Middle frontal gyrus (tissue), 1 donor: ENCODE results near the gene RCAN3.
A peak's percentile ranks its signal among the peaks of the same experiment; 100 is the strongest.
"Not testable (repeated sequence)": the region's sequence is repeated elsewhere in the genome, so short reads cannot be mapped to it uniquely, and the experiment has no call there.

ENCODE experiments used
- DNase-seq: peaks from one replicate; pipeline ENCODE4 v3.0.0-alpha.2; 2015; ENCODE audit warnings: low spot score; ENCODE audit errors: extremely low spot score

RCAN3 gene

DNA sequence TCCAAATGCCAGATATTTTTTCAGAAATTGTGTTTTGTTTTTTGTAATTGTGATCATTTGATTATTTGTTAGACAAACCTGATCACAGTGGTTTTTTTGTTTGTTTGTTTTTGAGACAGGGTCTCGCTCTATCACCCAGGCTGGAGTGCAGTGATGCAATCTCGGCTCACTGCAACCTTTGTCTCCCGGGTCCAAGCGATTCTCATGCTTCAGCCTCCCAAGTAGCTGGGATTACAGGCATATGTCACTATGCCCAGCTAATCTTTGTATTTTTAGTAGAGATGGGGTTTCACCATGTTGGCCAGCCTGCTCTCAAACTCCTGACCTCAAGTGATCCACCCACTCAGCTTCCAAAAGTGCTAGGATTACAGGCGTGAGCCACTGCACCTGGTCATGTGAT, 46.6 kb downstream of the RCAN3 start:
- DNase-seq: not testable (repeated sequence)

DNA sequence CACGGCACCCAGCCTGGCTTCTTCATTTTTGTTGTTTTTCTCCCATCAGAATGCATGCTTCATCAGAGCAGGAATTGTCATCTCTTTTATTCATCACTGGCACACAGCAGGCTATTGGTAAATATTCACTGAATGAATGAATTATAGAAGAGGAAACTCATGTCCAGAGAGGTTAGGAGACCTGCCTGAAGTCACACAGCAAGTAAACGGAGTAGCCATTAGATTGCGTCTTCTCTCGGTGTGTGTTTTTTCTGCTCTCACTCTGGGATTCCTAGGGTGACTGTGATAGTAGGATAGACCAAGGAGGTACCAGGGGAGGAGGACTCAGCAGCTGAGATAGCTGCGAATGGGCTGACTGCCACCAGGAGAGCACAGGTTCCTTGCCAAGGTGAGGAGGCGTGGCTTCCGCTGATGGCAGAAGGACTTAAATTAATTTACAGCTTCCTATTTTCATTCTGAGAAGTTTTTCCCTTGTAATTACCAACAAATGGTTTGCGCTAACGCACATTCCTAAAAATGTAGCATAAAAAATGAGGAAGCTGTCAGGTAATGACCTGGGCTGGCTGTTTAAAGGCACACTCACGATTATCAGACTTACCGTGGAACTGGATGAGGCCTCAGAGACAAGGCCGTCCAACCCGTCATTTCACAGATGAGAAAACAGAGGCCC, 48.8 kb downstream of the RCAN3 start:
- no peak for DNase-seq

DNA sequence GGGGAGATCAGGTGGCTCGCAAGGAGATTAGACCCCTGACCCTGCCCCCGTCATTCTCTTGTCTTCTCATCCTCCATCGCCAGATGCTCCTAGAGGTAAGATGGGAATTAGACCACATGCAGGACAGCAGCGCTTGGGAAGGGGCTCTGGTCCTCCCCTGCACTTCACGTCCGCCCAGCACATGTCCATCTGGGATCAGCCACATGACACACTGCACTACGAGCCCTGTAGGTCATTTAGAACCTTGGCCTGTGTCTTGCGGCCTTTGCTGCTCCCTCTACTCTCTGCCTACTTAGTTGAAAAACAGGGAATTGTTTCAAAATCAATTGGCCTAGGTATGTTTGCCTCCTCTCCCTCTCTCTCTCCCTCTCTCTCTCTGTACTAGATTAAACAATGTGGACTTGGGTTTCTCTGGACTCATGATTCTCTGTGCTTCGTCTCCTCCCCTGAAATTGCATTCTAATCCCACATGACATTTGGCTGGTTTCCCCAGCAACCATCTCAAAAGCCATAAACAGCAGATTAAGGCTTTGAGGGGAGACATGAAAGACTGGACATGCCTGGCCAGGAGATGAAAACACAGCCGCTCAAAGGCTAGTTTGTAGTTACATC, 49.4 kb downstream of the RCAN3 start:
- DNase-seq: no peak

DNA sequence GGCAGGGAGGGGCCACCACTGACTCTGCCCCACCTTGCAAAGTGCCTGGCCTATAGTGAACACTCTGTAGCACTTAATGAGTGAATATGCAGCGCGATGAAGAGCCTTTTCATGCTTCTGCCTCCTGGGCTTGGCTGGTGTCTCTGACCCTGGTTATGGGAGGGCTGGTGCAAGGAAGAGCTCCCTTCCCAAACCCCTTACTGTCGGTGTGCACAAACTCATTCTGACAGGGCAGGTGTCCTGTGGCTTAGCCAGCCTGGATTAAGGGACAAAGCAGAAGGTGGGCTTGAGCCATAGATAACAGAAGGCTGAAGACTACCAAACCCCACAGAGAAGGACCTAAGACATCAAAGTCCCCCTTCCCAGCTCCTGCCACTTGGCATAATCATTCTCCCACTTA, 51.3 kb downstream of the RCAN3 start:
- no peak for DNase-seq

DNA sequence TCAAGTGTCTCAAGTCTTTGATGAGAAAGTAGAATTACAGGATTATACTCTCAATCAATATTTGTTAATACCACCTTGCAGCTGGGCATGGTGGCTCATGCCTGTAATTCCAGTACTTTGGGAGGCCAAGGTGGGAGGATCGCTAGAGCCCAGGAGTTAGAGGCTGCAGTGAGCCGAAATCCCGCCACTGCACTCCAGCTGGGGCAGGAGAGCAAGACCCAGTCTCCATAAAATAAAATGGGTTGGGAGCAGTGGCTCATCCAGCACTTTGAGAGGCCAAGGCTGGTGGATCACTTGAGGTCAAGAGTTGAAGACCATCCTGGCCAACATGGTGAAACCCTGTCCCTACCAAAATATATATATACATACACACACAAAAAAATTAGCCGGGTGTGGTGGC, 52.1 kb downstream of the RCAN3 start:
- no peak for DNase-seq

DNA sequence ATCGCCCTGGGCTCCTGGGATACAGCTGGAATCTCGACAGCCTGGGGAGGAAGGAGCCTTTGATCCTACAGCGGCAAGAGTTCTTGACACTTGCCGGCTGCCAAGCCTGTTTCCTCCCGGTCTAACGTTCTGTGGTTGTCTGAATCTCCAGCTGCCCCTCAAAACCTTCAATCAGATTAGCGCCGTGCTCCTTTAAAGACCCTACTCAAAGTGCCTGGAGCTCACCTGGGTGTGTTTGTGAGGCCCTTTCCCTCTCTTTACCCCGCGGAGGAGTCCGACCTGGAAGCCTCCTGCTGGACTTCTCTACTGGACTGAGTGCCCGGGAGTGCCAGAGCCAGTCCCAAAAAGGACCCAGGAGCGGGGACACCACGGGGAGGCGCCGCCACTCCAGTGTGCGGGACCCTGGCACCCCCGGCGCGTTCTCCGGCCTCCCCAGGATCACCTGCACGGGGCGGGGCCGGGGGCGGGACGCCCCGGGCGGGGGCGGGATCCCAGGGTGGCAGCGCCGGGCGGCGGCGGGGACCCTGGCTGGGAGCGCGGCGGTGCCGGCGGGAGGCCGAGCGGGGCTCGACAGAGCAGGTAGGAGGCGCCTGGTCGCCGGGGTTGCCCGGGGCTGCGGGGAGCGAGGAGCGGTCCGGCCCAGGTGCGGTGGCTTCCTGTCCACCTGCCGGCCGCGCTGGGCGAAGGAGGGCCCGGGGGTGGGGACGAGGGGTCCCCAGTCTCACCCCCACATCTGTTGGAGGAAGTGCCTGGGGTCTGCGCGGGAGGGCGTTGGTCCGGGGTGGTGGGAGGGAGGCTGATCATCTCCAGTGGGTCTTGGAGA, 53.2 kb downstream of the RCAN3 start, which contains the start of gene NCMAP:
TSS of gene NCMAP (plus strand) at position 497 of the 823 bp plus-strand sequence. CDS start 39,344 bp downstream, outside the sequence.
- DNase-seq: no peak

DNA sequence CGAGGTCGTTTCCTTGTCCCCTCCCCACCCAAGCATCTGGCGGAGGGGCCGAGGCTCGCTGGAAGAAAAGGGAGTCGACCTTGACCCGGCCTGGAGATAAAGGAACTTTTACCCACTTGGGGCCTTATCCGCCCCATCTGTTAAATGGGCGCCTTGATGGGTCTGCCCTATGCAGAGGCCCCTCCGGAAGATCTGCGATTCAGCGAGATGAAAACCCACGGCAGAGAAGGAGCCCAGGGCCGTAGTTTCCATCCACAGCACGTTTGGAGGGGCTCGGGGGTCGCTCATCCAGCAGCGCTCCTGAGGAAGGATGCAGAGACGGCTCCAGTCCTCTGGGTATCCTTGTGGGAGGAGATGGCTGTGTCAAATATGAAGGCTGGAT, 53.8 kb downstream of the RCAN3 start:
- DNase-seq: no peak

DNA sequence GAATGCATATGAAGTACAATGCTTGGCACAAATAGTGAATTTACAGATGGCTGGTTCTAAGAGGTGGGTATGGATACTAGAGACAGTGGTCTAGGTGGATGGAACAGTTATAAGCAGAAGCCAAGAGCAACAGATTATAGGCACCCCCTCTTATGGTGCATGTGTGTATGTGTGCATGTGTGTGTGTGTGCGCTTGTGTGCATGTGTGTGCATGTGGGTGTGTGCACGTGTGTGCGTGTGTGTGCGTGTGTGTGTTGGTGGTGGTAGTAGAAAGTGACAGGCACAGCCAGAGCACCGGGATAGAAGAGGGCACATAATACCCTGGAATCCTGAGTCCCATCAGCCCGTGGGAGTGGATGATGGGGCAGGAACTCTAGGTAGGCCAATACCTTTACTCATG, 54.6 kb downstream of the RCAN3 start:
- no peak for DNase-seq

DNA sequence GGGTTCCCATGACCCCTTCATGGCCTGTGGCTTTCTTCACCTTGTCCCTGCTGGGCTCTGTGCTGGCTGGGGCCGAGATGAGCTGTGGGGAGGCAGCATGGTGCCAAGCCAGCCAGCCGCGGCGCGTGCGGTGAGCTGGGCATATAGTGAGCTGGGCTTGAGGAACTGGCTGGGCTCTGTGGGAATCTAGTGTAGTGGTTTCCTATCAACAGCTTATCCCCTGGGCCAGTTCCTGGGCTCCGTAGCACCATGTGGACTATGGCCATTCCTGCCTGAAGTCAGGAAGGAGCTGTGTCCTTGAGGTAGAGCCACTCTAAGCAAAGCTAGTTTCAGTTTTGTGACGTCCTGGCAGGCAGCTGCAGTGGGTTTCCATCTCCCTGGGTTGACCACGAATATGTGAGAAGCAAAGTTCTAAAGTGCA, 55.1 kb downstream of the RCAN3 start:
- no peak for DNase-seq

DNA sequence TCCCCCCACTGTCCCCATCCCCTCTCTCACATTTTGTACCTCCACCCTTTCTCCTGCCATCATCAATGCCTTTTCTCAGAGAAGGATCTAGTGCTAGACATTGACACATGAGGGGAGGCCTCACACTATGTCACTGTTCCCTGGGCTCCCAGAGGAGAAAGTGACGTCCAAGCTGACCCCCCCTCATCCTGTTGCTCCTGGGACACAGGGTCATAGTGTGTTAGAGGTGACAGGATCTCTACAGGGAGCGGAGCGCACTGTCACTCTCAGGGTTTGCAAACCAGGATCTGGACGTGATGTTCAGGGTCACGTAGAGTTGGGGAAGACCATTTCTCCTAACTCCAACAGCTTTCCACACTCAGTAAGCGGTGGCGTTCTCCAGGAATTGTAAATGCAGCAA, 55.8 kb downstream of the RCAN3 start:
- no peak for DNase-seq

DNA sequence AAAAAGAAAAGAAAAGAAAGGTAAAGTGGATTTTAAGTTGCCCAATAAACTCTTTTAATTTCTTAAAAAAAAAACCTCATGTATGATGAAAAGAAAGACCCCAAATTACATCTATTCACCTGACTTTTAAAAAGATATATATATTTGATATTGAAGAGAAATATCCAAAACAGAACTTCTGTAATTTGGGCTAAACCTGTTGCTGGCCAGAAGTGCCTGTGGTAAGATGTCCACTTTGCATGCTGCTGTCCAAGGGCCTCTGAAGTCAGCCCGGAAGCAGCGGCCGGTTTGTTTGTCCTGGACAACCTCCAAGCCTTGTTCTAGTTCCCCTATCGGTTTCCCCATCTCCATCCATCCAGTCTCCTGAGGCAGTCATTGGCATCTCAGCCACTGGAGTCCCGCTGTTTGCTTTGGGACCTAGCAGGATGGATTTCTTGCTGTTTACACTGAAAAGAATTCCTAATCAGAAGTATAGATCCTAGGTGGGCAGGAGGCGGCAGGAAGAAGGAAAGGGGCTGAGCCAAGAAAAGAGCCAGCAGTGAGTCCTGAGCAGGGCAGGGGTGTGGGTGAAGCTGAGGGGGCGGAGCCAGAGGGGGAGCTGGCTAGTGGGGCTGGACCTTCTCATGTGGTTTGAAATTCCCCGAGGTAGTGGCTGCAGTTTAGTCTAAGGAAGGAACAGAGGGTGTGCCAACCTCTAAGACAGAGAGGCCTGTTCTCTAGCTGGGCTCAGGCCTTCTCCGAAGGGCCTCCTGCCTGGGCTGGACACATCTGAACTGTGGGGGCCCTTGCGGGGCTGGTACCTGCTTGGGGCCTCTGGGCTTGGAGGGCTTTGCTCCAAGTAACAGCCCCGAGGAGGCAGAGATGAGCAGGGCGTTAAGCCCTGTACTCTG, 56.5 kb downstream of the RCAN3 start:
- DNase-seq: peak; percentile 44

DNA sequence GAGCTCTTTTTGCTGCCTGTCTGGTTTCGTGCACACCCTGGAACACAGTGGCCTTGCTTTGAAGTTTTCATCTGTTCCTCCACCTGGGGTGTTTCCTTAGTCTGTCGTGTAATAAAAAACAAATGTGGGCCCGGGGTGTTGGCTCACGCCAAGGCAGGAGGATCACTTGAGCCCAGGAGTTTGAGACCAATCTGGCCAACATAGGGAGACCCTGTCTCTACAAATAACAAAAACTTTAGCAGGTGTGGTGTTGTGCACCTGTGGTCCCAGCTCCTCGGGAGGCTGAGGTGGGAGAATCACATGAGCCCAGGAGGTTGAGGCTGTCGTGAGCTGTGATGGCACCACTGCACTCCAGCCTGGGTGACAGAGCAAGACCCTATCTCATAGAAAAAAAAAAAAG, 57.7 kb downstream of the RCAN3 start:
- DNase-seq: no peak

DNA sequence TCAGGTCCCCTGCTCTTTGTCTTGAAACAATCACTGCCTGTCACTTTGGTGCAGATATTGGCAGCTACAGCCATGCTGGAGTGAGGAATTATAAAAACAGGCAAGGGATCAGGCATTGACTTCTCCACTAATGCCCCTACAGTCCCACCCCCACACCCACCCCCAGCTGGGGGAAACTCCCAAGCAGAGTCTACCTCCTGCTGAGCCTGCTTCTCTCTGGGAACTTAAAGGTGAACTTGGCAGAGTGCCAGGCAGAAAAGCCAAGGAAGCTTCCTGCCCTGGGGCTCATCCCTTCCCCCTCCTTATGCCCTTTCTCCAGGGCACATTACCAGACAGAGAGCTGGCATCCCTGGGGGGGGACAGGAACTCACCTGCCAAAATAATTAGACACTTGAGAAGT, 60.0 kb downstream of the RCAN3 start:
- no peak for DNase-seq

DNA sequence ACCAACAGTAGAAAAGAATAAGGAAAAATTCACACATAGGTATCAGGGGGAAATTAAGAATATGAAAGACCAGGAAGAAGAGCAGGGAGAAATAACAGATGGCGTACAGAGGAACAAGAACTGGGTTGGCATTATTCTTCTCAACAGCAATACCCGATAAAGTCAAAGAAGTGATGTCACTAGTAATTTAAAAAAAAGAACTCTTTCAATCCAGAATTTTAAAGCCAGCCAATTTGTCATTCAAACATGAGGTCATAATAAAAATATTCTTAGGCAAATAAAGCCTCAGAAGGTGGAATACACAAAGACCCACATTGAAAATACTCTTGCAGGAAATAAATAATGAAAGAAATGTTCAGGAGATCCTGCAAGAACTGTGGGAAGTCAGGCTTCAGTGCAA, 62.1 kb downstream of the RCAN3 start:
- DNase-seq: no peak

DNA sequence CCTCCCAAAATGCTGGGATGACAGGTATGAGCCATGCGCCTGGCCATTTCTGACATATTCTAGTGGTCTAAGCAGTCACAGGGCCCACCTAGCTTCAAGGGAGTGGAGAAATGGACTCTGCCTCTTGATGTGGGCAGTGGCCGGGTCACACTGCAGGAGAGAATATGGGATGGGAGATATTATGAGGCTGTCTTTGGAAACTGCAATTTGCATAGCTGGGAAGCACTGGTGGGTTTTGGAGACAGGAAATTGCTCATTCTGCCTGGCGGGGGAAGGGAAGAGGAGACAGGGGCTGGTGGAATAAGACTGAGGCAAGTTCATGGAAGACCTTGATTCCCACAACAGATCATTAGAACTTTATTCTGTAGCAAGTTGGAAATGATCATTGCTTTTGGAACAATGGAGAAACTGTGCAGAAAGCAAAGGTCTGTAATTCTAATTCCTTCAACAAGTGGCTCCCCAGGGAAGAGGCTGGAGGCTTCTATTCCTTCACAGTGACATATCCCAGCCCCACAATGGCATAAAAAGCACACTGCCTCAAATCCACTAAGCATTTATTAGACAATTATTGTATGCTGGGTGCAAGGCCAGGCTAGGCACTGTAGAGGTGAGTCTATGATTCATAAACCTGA, 63.7 kb downstream of the RCAN3 start:
- DNase-seq: no peak

DNA sequence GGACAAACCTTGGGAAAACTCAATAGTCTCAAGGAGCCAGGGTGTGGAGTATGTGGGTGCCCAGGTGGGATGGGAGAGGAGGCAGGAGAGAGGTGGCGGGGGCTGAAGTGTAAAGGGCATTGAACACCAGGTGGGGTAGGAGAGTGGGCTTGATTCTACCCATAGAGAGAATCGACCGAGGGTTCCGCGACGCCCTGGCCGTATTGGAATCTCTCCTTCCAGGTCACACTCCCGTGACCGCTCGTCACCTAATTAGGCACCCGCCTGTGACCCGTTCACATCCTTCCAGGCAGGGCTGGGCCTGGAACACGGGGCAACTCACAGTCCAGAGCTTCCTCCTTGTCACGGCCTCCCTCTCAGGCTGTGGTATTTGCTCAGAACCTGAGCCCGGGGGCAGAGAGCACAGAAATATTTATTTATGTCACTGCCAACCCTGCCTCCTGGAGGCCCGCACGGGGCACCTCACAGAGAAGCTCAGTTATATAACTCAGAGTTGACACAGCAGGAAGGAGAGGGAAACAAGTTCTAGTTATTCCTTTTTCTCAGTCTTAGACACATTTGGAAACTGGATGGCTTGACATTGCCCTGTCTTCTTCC, 65.3 kb downstream of the RCAN3 start:
- no peak for DNase-seq

DNA sequence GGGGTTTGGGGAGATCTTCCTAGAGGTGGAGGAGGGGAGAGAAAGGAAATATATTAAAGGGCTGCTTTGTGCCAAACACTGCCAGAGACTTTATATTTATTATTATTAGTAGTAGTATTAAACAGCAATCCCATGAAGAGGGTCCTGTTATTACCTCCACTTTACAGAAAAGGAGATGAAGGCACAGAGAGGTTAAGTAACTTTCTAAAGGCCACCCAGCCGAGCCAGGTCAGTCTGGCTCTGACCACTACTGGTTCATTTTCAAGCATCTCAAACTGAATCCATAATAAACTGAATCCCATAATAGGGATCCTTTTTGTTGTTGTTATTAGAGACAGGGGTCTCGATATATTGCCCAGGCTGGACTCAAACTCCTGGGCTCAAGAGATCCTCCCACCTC, 65.8 kb downstream of the RCAN3 start:
- DNase-seq: no peak

DNA sequence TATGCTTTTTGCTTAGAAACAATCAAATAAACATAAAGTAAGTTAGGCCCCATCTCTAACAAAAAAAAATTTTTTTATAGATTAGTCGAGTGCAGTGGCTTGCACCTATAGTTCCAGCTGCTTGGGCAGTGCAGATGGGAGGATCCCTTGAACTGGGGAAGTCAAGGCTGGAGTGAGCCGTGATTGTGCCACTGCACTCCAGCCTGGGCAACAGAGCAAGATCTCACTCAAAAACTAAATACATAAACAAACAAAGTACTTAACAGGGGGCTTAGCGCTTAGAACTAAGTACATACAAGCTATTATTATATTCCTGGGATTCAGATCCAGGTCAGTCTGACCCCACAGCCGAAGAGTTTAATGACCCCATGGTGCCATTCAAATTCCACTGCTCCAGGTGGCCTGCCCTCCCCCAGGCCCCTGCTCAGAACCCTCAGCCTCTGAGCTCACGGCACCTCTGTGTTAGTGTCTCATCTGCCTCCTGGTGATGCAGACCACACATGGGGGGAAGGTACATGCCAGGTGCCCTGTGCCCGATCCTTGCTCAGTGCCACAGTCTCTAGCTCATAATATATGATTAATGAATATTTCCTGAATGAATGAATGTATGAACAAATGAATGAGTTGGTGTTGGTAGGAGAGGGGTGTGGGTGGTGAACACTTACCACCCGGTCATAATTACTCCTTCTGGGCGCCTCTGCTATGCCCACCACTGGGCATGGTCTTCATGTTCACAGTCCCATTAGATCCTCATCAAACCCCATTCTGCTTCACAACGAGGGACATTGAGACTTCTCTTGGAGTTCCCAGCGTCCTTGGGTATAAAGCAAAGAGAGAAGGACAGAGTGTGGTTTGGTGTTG, 67.9 kb downstream of the RCAN3 start:
- no peak for DNase-seq

DNA sequence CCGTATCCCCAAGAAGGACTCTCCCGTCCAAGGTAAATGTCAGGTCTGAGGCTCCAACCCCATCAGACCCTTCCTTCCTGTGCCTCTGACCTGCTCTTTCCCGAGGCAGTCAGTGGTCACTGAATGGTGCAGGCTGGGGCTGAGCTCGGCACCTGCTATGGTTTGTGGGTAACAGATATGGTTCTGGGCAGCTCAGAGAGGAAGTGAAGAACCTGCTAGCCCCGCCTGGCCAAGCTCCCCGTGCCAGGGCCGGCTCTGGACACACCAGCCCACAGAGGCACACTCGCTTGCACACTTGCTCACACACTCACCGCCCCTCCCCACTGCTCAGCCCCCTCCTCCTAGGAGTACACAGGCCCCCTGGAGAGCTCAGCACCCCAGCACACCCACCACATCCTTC, 69.7 kb downstream of the RCAN3 start:
- DNase-seq: no peak
